HG03354 (cell line): ENCODE results near the gene CBX7.

Experiments
- ATAC-seq: cut with Tn5 transposase; IDR thresholded peaks from one replicate; pipeline ENCODE4 v1.9.1; 2021; ENCODE audit warnings: mild to moderate bottlenecking; ENCODE audit not compliant: unreplicated experiment, poor library complexity, severe bottlenecking

The CBX7 gene

DNA sequence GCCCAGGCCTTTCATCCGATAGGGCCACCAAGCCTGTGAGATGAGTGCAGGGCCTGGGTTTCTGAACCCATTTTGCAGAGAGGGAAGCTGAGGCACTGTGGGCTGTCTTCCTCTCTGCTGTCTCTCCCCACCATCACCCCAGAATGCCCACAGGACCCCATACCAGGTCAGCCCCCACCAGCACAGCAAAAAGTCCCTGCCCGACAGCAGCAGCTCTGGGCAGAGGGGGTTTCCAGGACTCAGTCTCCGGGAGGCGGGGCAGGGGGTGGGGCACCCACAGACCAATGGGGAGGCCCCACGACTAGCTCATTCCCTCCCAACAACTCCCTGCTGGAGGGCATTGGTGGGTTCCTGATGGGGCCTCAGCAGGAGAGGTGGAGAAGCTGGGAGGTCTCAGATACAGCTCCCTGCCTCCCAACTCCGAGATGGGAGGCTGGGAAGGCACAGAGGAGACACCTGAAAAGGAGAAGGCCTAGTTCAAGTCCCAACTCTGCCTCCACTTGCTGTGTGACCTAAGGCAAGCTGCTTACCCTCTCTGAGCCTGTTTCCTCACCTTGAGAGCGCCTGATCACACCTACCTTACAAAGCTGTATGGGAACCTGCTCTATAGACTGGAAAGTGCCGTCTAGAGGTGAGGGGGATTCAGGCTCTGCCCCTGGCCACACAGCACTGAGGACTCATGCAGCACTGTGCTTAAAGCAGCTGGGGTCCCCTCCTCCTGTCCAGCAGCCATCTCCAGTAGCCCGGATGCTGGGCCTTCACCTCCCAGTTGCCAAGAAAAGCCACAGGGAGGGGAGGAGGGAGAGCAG is 3.5 kb downstream of the CBX7 start:
- no peak for ATAC-seq

DNA sequence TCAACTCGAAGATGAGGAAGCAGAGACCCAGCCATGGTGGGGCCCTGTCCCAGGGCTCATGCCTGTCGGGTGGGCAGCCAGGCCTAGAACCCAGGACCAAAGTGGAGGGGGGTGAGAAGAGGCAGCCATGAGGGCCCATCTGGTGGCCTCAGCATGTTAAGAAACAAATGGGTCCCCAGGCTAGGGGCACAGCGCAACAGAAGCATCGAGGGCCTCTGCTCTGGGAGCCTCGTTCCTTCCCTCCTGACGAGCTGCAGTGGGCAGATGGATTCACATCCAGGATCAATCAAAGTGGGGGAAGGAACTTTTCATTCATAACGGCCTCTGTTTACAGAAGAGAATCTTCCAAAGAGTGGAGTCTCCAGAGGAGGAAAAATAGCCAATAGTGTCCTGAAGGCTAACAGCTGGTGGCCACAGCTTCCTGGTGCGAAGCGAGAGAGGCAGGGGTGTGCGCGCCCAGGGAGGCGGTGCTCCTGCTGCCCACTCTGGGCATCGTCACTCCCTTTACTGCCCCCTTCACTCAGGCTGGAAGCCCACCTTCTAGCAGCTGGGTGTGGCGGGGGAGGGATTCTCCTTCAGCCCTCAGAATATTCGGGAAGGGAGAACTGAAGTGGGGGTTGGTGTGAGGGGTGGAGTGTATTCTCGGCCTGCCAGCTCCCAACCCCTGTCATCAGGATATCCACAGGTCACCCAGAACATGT is 4.3 kb downstream of the CBX7 start:
- no peak for ATAC-seq

DNA sequence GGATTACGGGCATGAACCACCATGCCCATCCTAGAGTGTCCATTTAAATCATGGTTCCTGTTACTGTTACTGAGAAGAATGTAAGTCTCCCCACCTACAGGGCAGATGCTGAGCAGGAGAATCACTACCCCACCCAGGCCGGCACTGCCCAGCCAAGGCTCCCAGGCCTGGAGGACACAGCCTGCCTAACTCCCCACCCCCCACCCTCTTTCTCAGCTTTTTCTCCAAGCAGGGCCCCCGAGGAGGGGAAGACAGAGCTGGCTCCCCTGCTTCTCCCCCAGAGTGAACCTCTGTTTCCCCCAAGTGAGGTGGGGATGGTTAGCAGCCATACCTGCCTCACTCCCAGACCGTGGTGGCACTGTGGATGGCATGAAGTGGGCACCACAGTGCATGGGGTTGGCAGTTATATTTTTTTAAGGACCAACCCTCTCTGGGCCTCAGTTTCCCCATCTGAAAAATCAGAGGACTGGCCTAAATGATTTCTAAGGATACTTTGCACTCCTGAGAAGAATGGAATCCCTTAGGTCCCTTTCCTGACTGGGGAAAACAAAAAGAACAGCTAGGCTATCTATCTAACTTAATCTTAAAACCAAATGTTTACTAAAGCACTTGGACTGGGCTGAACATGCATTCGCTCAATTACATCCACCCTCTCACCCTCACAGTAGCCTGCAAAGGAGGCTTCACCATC is 5.0 kb downstream of the CBX7 start:
- ATAC-seq, result no peak

DNA sequence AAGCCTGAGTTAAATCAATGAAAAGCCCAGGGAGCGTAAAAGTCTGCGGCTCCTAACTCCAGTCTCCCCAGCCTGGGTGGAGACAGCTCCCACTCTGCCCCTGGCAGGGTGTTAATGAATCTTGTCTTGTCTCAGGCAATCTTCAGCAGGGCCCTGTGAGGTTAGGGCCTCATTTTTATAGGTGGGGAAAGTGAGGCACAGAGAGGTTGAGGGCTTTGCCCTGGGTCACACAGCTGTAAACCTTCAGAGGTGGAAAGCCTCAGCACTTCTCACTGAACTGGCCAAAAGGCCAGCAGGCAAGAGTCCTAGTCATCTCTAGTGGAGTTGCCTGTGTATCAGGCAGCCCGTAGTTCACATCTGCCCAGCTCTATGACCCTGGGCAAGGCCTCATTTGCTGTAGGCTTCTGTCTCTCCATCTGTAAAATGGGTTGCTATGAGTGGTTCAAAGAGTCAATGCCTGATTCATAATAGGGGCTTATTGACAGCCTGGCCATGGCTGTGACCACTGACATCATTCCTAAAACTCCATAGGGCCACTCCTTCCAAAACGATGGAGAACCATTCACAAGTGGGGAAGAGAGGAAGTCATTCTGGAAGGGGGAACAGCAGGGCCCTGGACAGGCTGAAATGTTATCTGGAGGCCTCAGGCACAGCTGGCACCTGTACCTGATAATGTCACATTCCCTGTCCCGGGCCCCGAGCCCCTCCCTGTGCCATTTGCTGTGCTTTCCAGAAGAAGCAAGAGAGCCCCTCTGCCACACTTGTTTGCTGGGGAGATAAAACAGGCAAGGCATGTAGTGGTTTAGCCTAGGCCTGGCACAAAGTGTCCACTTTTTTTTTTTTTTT is 6.0 kb downstream of the CBX7 start:
- no peak for ATAC-seq

DNA sequence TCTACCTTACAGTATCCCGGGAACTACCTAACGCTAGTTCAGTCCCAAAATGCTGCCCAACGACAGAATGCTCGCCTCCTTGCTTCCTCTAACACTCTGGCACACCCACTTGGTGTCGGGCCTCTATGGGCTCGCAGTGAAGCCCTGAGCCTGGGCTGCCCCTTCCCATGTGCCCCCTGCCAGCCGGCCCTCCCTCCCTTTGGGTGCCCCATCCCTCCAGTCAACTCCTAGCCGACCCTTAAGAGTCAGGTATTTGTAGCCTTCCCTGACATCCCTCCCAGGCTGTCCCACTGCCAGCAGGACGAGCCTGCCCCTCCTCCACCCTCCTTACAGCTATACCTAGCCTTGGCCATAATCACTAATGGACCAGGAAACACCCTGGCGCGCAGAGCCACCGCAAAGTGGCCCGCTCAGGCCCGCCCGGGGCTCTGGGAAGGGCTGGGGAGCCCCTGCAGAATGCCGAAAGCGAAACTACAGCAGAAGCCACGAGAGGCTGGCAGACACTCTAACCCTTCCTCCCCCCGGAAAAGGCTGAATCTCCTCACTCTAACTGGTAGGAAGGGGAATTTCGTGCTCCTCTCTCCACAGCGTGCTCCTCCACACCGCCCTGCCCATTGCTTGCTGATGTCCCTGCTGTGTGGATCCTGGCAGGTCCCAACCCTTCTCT is 8.2 kb downstream of the CBX7 start:
- peak; percentile 47 for ATAC-seq

DNA sequence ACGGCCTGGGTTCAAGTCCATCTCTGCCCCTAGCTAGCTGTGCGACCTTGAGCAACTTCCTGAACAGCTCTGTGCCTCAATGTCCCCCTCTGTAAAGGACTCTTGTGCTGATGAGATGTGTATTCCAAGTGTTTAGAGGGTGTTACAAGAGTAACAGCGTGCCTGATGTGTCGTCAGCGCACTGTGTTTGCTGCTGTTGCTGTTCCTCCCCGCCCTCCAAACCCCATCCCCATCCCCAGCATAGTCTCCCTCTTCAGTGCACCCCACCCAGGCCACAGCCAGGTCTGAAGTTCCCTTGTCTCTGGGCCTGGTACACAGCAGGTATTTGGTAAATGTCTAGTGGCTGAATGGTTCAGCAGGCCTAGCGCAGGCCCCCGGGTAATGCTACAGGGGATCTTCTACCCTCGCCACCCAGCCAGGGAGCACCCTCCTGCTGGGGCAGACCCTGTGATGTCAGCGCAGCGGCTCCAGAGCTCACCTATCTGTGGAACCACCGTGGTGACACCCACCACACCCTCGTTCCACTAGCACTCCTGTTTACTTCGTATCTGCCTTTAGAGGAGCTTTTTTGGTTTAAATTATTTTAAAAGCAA is 10.3 kb downstream of the CBX7 start:
- ATAC-seq, result no peak

DNA sequence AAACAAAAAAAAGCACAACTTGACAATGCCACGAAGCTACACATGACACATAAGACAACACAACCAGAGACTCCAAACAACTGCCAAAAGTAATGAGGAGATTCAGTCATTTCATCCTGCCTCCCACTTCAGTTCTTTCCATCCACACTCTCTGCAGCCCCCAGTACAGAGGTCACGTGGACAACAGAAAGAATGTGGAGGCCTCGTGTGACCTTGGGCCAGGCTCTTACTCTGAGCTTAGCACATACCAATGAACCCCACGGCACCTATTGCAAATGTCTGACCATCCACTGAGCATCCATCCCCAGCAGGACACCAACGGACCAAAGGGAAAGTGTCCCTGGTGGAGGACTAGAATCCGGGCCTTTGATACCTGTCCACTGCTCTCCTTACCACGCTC is 12.5 kb downstream of the CBX7 start:
- no peak for ATAC-seq

DNA sequence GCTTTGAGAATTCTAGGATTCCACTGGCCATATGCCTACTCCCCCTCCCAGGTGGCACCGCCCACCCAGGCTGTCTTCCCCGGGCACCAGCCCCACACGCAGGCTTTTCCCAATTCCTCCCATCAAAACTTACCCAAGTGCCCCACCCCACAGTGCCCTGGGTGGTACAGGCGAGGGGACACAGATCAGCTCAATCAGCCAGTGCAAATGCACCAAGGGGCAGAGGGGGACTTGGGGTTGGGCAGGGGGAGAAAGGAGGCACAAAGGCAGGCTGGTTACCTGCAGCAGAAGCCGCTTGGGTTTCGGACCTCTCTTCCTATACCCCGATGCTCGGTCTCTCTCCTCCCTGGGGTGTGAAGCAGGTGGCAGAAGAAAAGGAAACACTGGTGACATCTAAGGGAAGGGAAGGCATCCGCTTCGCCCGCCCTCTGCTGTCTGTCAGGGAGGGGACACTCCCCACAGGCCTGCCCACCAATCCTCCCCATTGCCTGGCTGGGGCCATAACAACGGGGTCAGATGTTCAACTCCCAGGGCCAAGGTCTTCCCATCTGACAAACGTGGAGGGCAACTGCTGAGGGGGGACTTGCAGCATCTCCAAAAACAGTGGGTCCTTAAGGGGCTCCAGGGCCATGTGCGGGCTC is 14.0 kb downstream of the CBX7 start:
- no peak for ATAC-seq

DNA sequence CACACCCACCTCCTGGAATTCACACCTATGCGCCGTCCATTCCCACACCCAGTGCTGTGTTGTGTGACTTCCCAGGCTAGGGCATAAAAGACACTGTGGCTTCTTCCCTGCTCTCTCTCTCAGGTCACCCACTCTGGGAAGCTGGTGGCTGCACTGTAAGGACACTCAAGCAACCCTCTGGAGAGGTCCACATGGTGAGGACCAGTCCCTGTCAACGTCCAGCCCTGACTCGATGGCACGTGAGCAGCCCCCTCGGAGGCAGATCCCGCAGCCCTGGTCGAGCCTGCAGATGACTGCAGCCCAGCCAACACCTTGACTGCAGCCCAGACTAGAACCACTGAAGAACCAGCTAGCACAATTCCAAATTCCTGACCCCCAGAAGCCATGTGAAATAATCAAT is 16.2 kb downstream of the CBX7 start:
- ATAC-seq, result no peak

DNA sequence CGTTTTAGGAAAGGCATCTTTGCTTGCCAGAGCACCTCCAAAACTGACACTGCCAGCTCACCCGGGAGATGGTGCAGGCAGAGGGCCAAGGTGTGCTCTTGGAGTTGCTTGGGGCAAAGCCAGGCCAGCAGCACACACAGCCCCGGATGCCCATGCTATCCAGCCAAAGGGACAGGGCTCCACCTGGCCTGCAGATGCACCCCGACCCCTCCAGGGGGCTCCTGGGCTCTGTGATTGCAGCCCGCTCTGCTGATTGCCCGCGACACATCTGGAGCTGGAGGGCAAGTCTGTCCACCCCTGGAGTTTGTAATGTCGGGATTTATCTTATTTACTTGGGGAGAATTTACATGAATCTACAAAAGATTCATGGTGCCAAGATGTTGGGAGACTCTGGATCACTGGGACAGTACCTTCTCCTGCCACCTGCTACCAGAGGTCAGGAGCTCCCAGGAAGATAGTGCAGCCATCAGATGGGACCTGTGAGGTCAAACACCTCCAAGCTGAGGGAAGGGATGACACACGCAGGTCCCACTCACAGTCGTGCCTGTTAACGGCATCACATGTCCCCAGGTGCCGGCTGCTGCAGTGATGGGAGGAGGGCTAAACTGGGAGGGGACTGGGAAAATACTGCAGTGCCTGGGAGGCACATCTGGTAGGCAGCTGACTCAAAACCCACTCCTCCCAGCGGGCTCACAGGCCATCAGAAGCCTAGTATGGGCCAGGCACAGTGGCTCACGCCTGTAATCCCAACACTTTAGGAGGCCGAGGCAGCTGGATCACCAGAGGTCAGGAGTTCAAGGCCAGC is 17.2 kb downstream of the CBX7 start:
- ATAC-seq, result no peak

- ATAC-seq, result no peak
Measured at GRCh38 chr22:39134366-39135091, 18.0 kb downstream of the CBX7 start.

DNA sequence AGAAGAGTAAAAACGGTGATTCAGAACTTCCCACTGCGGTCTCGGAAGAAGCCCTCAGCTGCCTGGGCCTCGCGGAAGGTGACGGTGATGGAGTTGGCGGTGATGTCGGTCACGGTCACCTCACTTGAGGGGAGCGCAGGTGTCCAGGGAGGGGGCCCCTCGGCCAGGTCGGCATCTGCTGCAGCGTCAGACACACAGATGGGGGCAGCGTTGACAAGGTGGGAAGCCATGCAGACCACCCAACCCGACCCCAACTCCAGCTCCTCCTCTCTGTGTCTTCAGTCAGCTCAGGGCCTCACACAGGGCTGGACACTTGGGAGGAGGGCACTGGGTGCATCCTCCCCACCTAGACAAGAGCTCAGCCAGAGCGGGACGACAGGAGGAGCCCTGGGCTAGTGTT is 18.6 kb downstream of the CBX7 start:
- no peak for ATAC-seq

GRCh38 chr22:39132871-39133524 is 19.5 kb downstream of the CBX7 start:
- ATAC-seq, result no peak

GRCh38 chr22:39132281-39132680 is 20.2 kb downstream of the CBX7 start:
- no peak for ATAC-seq

DNA sequence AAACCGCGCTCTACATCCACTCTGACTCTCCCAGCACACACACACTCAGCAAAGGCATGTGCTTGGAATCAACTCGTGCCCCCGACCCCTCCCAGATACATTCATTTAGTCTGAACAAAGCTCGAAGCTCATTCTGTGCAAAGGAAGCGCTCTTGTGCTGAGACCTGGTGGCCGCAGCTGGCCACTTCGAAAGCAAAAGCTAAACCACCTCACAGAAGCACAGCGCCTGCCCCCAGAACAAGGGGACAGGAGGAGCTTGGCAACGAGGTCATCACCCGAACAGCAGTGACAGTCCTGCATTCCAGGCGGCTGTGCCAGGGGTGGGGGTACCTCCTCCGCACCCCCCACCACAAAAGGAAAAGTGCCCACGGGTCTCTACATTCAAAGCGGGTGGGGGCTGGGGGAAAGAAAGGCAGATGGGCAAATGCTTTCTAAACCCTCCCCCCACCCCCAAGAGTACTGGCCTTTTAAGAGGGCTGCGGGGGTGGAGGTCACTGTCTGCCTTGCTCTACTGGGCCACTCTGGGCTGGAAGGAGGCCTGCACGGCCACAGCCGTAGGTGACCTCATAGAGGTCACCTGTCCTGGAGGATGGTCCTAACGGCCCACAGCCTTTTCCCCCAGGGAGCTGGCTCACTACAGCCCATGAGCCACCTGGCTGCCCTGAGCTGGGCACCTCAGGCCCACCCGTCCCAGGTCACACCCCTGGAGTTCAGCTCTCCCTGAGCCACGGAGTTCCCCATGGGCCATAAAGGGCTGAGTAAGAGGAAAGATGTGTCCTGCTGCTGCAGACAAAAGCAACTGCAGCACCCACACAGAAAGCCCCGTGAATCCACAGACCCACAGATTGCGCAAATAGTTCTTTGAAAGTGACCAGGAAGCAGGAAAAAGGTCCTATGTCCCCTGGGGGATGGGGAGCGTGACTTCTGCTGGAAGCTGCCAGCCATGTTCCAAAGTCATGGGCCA is 21.3 kb downstream of the CBX7 start:
- no peak for ATAC-seq
